Mesendoderm (in vitro differentiated cells): ENCODE measurements around the gene CLTB.

Source experiments
- DNase-seq: peaks from one replicate; pipeline ENCODE4 v3.0.0; 2013
- H2AK5ac ChIP-seq: 2 replicates; pipeline ENCODE4 v1.6.1; 2013; ENCODE audit warnings: low read length, inconsistent platforms
- H2BK120ac ChIP-seq: 2 replicates; pipeline ENCODE4 v1.6.1; 2013; ENCODE audit warnings: low read depth, mild to moderate bottlenecking, low read length, moderate library complexity, mixed read lengths
- H2BK15ac ChIP-seq: replicated peaks from 2 replicates; pipeline ENCODE4 v1.6.1; 2013; ENCODE audit warnings: low read depth, mild to moderate bottlenecking, moderate library complexity
- H2BK5ac ChIP-seq: 2 replicates; pipeline ENCODE4 v1.6.1; 2013; ENCODE audit warnings: low read length, inconsistent platforms
- H3K18ac ChIP-seq: 2 replicates; pipeline ENCODE4 v1.6.1; 2013; ENCODE audit warnings: mild to moderate bottlenecking, low read length, mixed read lengths
- H3K23ac ChIP-seq: one replicate; pipeline ENCODE4 v1.6.1; 2013; ENCODE audit warnings: low read length
- H3K27ac ChIP-seq: 2 replicates; pipeline ENCODE4 v1.5.1; 2013; ENCODE audit warnings: low read depth, mild to moderate bottlenecking, inconsistent platforms, low read length, moderate library complexity
- H3K27me3 ChIP-seq: 2 replicates; pipeline ENCODE4 v1.6.1; 2013; ENCODE audit warnings: low read length, control low read depth, mild to moderate bottlenecking, inconsistent platforms; ENCODE audit not compliant: insufficient read depth, poor library complexity
- H3K36me3 ChIP-seq: 2 replicates; pipeline ENCODE4 v1.6.1; 2013; ENCODE audit warnings: low read length, inconsistent platforms; ENCODE audit not compliant: control insufficient read depth, insufficient read depth
- H3K4ac ChIP-seq: one replicate; pipeline ENCODE4 v1.6.1; 2013; ENCODE audit warnings: low read depth, mild to moderate bottlenecking, low read length, moderate library complexity
- H3K4me1 ChIP-seq: 2 replicates; pipeline ENCODE4 v1.6.1; 2013; ENCODE audit warnings: low read depth, low read length, inconsistent platforms; ENCODE audit not compliant: control insufficient read depth
- H3K4me2 ChIP-seq: 2 replicates; pipeline ENCODE4 v1.6.1; 2013; ENCODE audit warnings: low read length
- H3K4me3 ChIP-seq: 2 replicates; pipeline ENCODE4 v1.5.1; 2013; ENCODE audit warnings: mild to moderate bottlenecking, low read length
- H3K56ac ChIP-seq: one replicate; pipeline ENCODE4 v1.6.1; 2013; ENCODE audit warnings: low read length
- H3K79me1 ChIP-seq: 2 replicates; pipeline ENCODE4 v1.6.1; 2013; ENCODE audit warnings: low read length, inconsistent platforms
- H3K79me2 ChIP-seq: 2 replicates; pipeline ENCODE4 v1.6.1; 2013; ENCODE audit warnings: mild to moderate bottlenecking, low read length; ENCODE audit not compliant: control insufficient read depth, insufficient read depth
- H3K9ac ChIP-seq: 2 replicates; pipeline ENCODE4 v1.6.1; 2013; ENCODE audit warnings: low read length, inconsistent platforms
- H4K5ac ChIP-seq: one replicate; pipeline ENCODE4 v1.6.1; 2013; ENCODE audit warnings: low read length
- H4K8ac ChIP-seq: one replicate; pipeline ENCODE4 v1.6.1; 2013; ENCODE audit warnings: low read depth, mild to moderate bottlenecking, control low read depth, low read length, moderate library complexity
- WGBS: extraction: QIAGEN DNeasy Blood & Tissue Kit; methylation state at CpG from one replicate; pipeline ENCODE4 v1.1.7; 2013; ENCODE audit warnings: low lambda C conversion rate, missing lambda C conversion rate; ENCODE audit not compliant: insufficient coverage; ENCODE audit errors: extremely low coverage; 5-methylcytosine and 5-hydroxymethylcytosine counted together

Gene CLTB

GRCh38 chr5:176381423-176381822 is 34.9 kb downstream of the CLTB start:
- peaks cover 10% of the 10 kb centered on the region for H3K36me3 ChIP-seq
- no peaks in the 10 kb centered on the region for H3K4me1 ChIP-seq
- no peaks in the 10 kb centered on the region for H3K27me3 ChIP-seq
- no peak overlapping the region for H3K18ac ChIP-seq
- H3K4me2 ChIP-seq: no peak overlapping the region
- no peak overlapping the region for H2BK5ac ChIP-seq
- peaks cover under 1% of the 10 kb centered on the region for H3K79me2 ChIP-seq
- H3K23ac ChIP-seq: no peak overlapping the region
- DNase-seq: no peak
- no peak overlapping the region for H3K4me3 ChIP-seq
- H4K8ac ChIP-seq: no peak overlapping the region
- peaks cover 5% of the 10 kb centered on the region for H3K79me1 ChIP-seq
- H3K56ac ChIP-seq: no peak overlapping the region
- H2BK120ac ChIP-seq: no peak overlapping the region
- H3K9ac ChIP-seq: no peak overlapping the region
- no peak overlapping the region for H3K4ac ChIP-seq
- H2AK5ac ChIP-seq: no peak overlapping the region
- H2BK15ac ChIP-seq: no peak overlapping the region
- no peak overlapping the region for H4K5ac ChIP-seq
- no CpG with 5 or more reads among the region's 3 CpGs for WGBS
- H3K27ac ChIP-seq: no peak overlapping the region

- peaks cover 10% of the 10 kb centered on the region for H3K36me3 ChIP-seq
Observed at GRCh38 chr5:176379881-176380280, 36.5 kb downstream of the CLTB start.

GRCh38 chr5:176373100-176373818 is 43.1 kb downstream of the CLTB start:
- Histone ChIP-seq H3K18ac (no peak overlapping the region), H2BK120ac (no peak overlapping the region), H4K5ac (no peak overlapping the region), H3K27me3 (no peaks in the 10 kb centered on the region), H3K4me1 (no peaks in the 10 kb centered on the region), H3K79me2 (no peaks in the 10 kb centered on the region), H3K27ac (no peak overlapping the region), H2BK5ac (no peak overlapping the region), H3K79me1 (no peaks in the 10 kb centered on the region), H3K4me3 (no peak overlapping the region), H3K56ac (no peak overlapping the region), H3K4me2 (no peak overlapping the region), H3K4ac (no peak overlapping the region), H4K8ac (no peak overlapping the region), H3K23ac (no peak overlapping the region), H3K9ac (no peak overlapping the region), H3K36me3 (peaks cover 1% of the 10 kb centered on the region), H2BK15ac (no peak overlapping the region), H2AK5ac (no peak overlapping the region)
- no CpG with 5 or more reads among the region's 7 CpGs for WGBS
- DNase-seq: no peak

More at GRCh38 chr5:176379881-176380280, 36.5 kb downstream of the CLTB start:
- Histone ChIP-seq H2AK5ac (no peak overlapping the region), H3K79me1 (no peaks in the 10 kb centered on the region), H2BK5ac (no peak overlapping the region), H3K4ac (no peak overlapping the region), H3K79me2 (no peaks in the 10 kb centered on the region), H3K18ac (no peak overlapping the region), H3K27ac (no peak overlapping the region), H3K4me3 (no peak overlapping the region), H4K8ac (no peak overlapping the region), H3K9ac (no peak overlapping the region), H3K23ac (no peak overlapping the region), H3K4me2 (no peak overlapping the region), H2BK15ac (no peak overlapping the region), H4K5ac (no peak overlapping the region), H3K56ac (no peak overlapping the region), H3K4me1 (no peaks in the 10 kb centered on the region), H3K27me3 (no peaks in the 10 kb centered on the region), H2BK120ac (no peak overlapping the region)
- no CpG with 5 or more reads among the region's 3 CpGs for WGBS
- DNase-seq: no peak

- H2AK5ac ChIP-seq: no peak overlapping the region
- H3K18ac ChIP-seq: no peak overlapping the region
- no CpG with 5 or more reads among the region's 13 CpGs for WGBS
- H2BK15ac ChIP-seq: no peak overlapping the region
- H3K56ac ChIP-seq: no peak overlapping the region
- no peaks in the 10 kb centered on the region for H3K79me1 ChIP-seq
- peaks cover 1% of the 10 kb centered on the region for H3K36me3 ChIP-seq
- no peak overlapping the region for H3K27ac ChIP-seq
- H3K4ac ChIP-seq: no peak overlapping the region
- no peak overlapping the region for H3K9ac ChIP-seq
- H3K79me2 ChIP-seq: no peaks in the 10 kb centered on the region
- no peak overlapping the region for H3K4me3 ChIP-seq
- no peak overlapping the region for H3K4me2 ChIP-seq
- H4K8ac ChIP-seq: no peak overlapping the region
- H3K27me3 ChIP-seq: no peaks in the 10 kb centered on the region
- no peak overlapping the region for H3K23ac ChIP-seq
- no peaks in the 10 kb centered on the region for H3K4me1 ChIP-seq
- H2BK120ac ChIP-seq: no peak overlapping the region
- H4K5ac ChIP-seq: no peak overlapping the region
- no peak overlapping the region for H2BK5ac ChIP-seq
- no peak for DNase-seq
Observed at GRCh38 chr5:176371621-176372539, 44.5 kb downstream of the CLTB start.

- H3K36me3 ChIP-seq: peaks cover 1% of the 10 kb centered on the region
- WGBS: no CpG with 5 or more reads among the region's 8 CpGs
Observed at GRCh38 chr5:176369934-176370711, 46.2 kb downstream of the CLTB start.

More at GRCh38 chr5:176369934-176370711, 46.2 kb downstream of the CLTB start:
- H3K56ac ChIP-seq: no peak overlapping the region
- no peaks in the 10 kb centered on the region for H3K79me1 ChIP-seq
- no peak overlapping the region for H3K27ac ChIP-seq
- no peak overlapping the region for H2BK120ac ChIP-seq
- H3K23ac ChIP-seq: no peak overlapping the region
- H3K4me1 ChIP-seq: peaks cover 2% of the 10 kb centered on the region
- no peak overlapping the region for H3K4ac ChIP-seq
- H3K18ac ChIP-seq: no peak overlapping the region
- H3K27me3 ChIP-seq: no peaks in the 10 kb centered on the region
- no peaks in the 10 kb centered on the region for H3K79me2 ChIP-seq
- H3K9ac ChIP-seq: no peak overlapping the region
- no peak overlapping the region for H2BK15ac ChIP-seq
- H4K5ac ChIP-seq: no peak overlapping the region
- H2BK5ac ChIP-seq: no peak overlapping the region
- DNase-seq: no peak
- H3K4me2 ChIP-seq: no peak overlapping the region
- H4K8ac ChIP-seq: no peak overlapping the region
- no peak overlapping the region for H2AK5ac ChIP-seq
- H3K4me3 ChIP-seq: no peak overlapping the region
